Measurements from ENCODE around the gene PLA2G15. TPM values are rescaled to one million over a fixed set of nuclear protein-coding genes. Genes with fewer than 3 reads are reported as not detected.

Gene PLA2G15
- total and polyA plus RNA-seq, 2 donors (not counting 1 experiment from before 2014, with no cell fraction given), result 6.1 to 12.5 TPM

DNA sequence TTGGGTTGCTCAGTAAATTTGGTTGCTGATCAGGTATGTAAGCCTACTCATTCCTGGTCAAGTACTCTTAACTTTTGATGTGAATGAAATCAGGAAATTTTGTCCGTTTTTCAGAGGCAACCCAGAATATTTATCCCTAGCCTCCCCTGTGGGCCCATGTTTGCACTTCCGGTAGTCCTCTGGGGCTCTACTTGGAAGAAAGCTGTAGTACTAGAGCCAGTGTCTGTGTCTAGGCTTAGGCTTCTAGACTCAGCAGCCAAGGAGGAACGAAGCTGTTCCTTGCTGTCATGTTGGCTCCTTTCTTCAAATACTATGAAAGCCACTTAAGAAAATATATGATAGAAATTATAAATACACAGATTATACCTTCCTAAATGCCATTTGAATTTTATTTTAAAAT, 30.4 kb upstream of the PLA2G15 start:
- Histone ChIP-seq H3K27me3 (replicated peaks in 1 of 4; ENCODE audit: control extremely low read depth in 1 of 4, control insufficient read depth in 3 of 4, insufficient read depth in 4 of 4, low read length in 3 of 4) (no peaks in the 10 kb centered on the region), H3K9ac (ENCODE audit: low read length) (no peak overlapping the region), H3K9me3 (ENCODE audit: control extremely low read depth in 1 of 3, control insufficient read depth in 2 of 3, insufficient read depth in 1 of 3, low read length in 2 of 3) (no peaks in the 10 kb centered on the region), H3K27ac (ENCODE audit: low read length in 2 of 2) (peak overlapping the region in 1 of 2 donors; percentile 42), H4K20me1 (ENCODE audit: control insufficient read depth, insufficient read depth, low read length, poor library complexity, severe bottlenecking) (peaks cover 46% of the 10 kb centered on the region), H3K79me2 (ENCODE audit: control insufficient read depth, insufficient read depth, low read length) (peaks cover 58% of the 10 kb centered on the region), H3K4me2 (replicated peaks; ENCODE audit: low read depth, low read length, poor library complexity, severe bottlenecking) (no peak overlapping the region), H3K4me1 (ENCODE audit: control insufficient read depth in 2 of 2, insufficient read depth in 2 of 2, low read length in 2 of 2) (no peaks in the 10 kb centered on the region), H2AFZ (ENCODE audit: insufficient read depth, low read depth, low read length, poor library complexity, severe bottlenecking) (no peak overlapping the region), H3K4me3 (ENCODE audit: control extremely low read depth in 1 of 5, extremely low read depth in 1 of 5, insufficient read depth in 1 of 5, low read depth in 2 of 5, low read length in 4 of 5) (no peak overlapping the region), H3K36me3 (replicated peaks in 1 of 2; ENCODE audit: control extremely low read depth in 1 of 2, control insufficient read depth in 1 of 2, extremely low read depth in 1 of 2, insufficient read depth in 2 of 2, low read length in 1 of 2) (peaks cover 0 to 29% of the 10 kb centered on the region in 2 experiments)
- Mint-ChIP-seq H3K27ac (peak overlapping the region; percentile 56), H3K27me3 (no peaks in the 10 kb centered on the region), H3K9me3 (ENCODE audit: insufficient read depth) (no peaks in the 10 kb centered on the region), H3K4me1 (peaks cover 12% of the 10 kb centered on the region), H3K4me3 (no peak overlapping the region)
- WGBS (ENCODE audit: insufficient coverage), result no CpG with 5 or more reads among the region's 3 CpGs
- intact Hi-C loops (cut with micrococcal nuclease), result no loop called here
- CTCF ChIA-PET, result interaction anchor here (1.1 kb wide), 1 partner anchor 47 kb away, joined by 3 read pairs; no protein-coding TSS in a partner anchor
- DNase-seq (no peak), ATAC-seq (ENCODE audit: low read depth) (no peak)
- POLR2A ChIA-PET, result no interaction called here
- TF ChIP-seq, protein P1, sequence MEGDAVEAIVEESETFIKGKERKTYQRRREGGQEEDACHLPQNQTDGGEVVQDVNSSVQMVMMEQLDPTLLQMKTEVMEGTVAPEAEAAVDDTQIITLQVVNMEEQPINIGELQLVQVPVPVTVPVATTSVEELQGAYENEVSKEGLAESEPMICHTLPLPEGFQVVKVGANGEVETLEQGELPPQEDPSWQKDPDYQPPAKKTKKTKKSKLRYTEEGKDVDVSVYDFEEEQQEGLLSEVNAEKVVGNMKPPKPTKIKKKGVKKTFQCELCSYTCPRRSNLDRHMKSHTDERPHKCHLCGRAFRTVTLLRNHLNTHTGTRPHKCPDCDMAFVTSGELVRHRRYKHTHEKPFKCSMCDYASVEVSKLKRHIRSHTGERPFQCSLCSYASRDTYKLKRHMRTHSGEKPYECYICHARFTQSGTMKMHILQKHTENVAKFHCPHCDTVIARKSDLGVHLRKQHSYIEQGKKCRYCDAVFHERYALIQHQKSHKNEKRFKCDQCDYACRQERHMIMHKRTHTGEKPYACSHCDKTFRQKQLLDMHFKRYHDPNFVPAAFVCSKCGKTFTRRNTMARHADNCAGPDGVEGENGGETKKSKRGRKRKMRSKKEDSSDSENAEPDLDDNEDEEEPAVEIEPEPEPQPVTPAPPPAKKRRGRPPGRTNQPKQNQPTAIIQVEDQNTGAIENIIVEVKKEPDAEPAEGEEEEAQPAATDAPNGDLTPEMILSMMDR (IDR thresholded peaks at IDR 0.05), result no peak
- TF ChIP-seq EZH2 (IDR thresholded peaks at IDR 0.05; ENCODE audit: borderline replicate concordance, insufficient read depth, low read depth, low read length, poor library complexity, severe bottlenecking), result no peak

DNA sequence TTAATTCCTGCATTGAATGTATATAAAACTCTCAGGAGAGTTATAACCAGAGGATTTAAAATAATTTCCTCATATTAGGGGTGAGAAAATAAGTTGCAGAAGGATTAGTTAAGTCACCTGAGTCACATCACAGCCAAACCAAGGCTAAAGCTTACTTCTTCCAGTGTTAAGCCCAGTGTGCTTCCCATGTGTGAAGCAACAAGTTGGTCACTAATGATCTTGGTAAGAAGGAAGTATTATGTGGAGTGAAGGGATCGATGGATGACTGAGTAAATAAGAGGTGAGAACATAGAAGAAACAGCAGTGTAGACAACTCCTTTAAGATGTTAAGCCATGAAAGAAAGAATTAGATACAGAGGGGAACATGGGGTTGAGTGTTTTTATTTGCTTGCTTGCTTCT, 29.9 kb upstream of the PLA2G15 start:
- CTCF ChIA-PET, result no interaction called here
- TF ChIP-seq EZH2 (IDR thresholded peaks at IDR 0.05; ENCODE audit: borderline replicate concordance, insufficient read depth, low read depth, low read length, poor library complexity, severe bottlenecking), result no peak
- TF ChIP-seq, protein P1 (IDR thresholded peaks at IDR 0.05), result no peak
- peak overlapping the region in 1 of 2 donors; percentile 26 for H3K27ac ChIP-seq (ENCODE audit: low read length in 2 of 2)
- H3K36me3 ChIP-seq (replicated peaks in 1 of 2; ENCODE audit: control extremely low read depth in 1 of 2, control insufficient read depth in 1 of 2, extremely low read depth in 1 of 2, insufficient read depth in 2 of 2, low read length in 1 of 2), result peaks cover 0 to 33% of the 10 kb centered on the region in 2 experiments
- 75% methylated on average over 1 of the region's 1 CpG for WGBS (ENCODE audit: insufficient coverage)
- no peak for DNase-seq
- H3K4me1 ChIP-seq (ENCODE audit: control insufficient read depth in 2 of 2, insufficient read depth in 2 of 2, low read length in 2 of 2), result no peaks in the 10 kb centered on the region
- no peak overlapping the region for H3K4me3 ChIP-seq (ENCODE audit: control extremely low read depth in 1 of 5, extremely low read depth in 1 of 5, insufficient read depth in 1 of 5, low read depth in 2 of 5, low read length in 4 of 5)
- Mint-ChIP-seq H3K27ac (peak overlapping the region; percentile 15), H3K9me3 (ENCODE audit: insufficient read depth) (no peaks in the 10 kb centered on the region), H3K4me3 (no peak overlapping the region), H3K4me1 (peaks cover 12% of the 10 kb centered on the region), H3K27me3 (no peaks in the 10 kb centered on the region)
- H3K9me3 ChIP-seq (ENCODE audit: control extremely low read depth in 1 of 3, control insufficient read depth in 2 of 3, insufficient read depth in 1 of 3, low read length in 2 of 3), result no peaks in the 10 kb centered on the region
- H3K79me2 ChIP-seq (ENCODE audit: control insufficient read depth, insufficient read depth, low read length), result peaks cover 53% of the 10 kb centered on the region
- ATAC-seq (ENCODE audit: low read depth), result no peak
- no peak overlapping the region for H3K4me2 ChIP-seq (replicated peaks; ENCODE audit: low read depth, low read length, poor library complexity, severe bottlenecking)
- no peak overlapping the region for H2AFZ ChIP-seq (ENCODE audit: insufficient read depth, low read depth, low read length, poor library complexity, severe bottlenecking)
- H3K9ac ChIP-seq (ENCODE audit: low read length), result no peak overlapping the region
- no peaks in the 10 kb centered on the region for H3K27me3 ChIP-seq (replicated peaks in 1 of 4; ENCODE audit: control extremely low read depth in 1 of 4, control insufficient read depth in 3 of 4, insufficient read depth in 4 of 4, low read length in 3 of 4)
- H4K20me1 ChIP-seq (ENCODE audit: control insufficient read depth, insufficient read depth, low read length, poor library complexity, severe bottlenecking), result peaks cover 40% of the 10 kb centered on the region
- POLR2A ChIA-PET, result no interaction called here
- intact Hi-C loops (cut with micrococcal nuclease), result no loop called here

Measured in B cell (primary cell).